Fibroblast of lung (primary cell): Measurements from ENCODE around the gene CLEC16A.

Experiments used
- EZH2 ChIP-seq: IDR thresholded peaks from 2 replicates; pipeline ENCODE4 v1.5.1; 2012; ENCODE audit warnings: low read length, control low read depth, mild to moderate bottlenecking; ENCODE audit errors: missing control alignments
- TF ChIP-seq, protein P1 (sequence below), 2 donors: IDR thresholded peaks in 1 of 2; conservative IDR thresholded peaks in 1 of 2; 1 replicate in 1 of 2; 2 replicates in 1 of 2; pipeline ENCODE4 v1.5.1; 2011 to 2012; ENCODE audit warnings: low read length in 2 of 2, control low read depth in 1 of 2, inconsistent platforms in 1 of 2, low read depth in 1 of 2, mild to moderate bottlenecking in 1 of 2

DNA sequence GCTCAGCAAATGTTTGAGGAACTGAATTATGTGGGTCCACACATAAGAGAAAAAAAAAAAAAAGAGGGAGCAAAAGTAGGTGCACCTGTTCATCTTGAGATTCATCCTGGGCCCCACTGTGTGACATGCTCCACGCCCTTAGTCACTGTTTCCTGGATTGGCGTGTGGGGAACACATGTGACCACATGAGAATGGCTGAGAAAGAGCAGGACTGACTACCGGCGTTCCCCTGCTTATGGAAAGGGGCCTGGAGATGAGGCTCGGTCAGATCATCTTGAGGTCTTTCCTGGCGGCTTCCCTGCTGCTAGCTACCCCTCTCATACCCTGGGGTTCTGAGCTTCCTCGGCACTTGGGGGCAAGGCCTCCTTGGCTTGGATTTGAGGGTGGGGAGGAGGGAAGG is 6.0 kb upstream of the CLEC16A start:
- TF ChIP-seq, protein P1, sequence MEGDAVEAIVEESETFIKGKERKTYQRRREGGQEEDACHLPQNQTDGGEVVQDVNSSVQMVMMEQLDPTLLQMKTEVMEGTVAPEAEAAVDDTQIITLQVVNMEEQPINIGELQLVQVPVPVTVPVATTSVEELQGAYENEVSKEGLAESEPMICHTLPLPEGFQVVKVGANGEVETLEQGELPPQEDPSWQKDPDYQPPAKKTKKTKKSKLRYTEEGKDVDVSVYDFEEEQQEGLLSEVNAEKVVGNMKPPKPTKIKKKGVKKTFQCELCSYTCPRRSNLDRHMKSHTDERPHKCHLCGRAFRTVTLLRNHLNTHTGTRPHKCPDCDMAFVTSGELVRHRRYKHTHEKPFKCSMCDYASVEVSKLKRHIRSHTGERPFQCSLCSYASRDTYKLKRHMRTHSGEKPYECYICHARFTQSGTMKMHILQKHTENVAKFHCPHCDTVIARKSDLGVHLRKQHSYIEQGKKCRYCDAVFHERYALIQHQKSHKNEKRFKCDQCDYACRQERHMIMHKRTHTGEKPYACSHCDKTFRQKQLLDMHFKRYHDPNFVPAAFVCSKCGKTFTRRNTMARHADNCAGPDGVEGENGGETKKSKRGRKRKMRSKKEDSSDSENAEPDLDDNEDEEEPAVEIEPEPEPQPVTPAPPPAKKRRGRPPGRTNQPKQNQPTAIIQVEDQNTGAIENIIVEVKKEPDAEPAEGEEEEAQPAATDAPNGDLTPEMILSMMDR (conservative IDR thresholded peaks at IDR 0.05 in 1 of 2, IDR thresholded peaks at IDR 0.05 in 1 of 2; ENCODE audit: low read depth in 1 of 2, low read length in 2 of 2): no peak
- TF ChIP-seq EZH2: no peak
